Measurements from ENCODE around the gene GRIP1.
A peak's percentile ranks its signal among the peaks of the same experiment; 100 is the strongest.

Gene GRIP1

DNA sequence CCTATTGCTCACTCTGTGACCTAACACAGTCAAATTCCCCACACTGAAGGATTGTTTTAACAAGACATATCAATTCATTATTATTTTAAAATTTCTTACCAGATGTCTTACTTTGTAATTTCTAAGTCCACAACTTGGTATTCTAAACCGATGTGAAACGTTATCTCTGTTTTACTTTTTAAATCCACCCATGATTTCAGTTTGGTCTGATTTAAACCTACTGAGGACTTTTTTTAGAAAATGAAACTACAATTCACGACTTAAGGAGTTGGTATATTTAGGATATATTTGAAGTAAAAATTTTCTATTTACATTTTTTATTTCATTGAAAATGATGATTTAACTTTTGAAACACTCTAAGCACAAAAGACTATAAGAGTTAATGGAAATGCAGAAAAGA, 35.1 kb upstream of the GRIP1 start:
- Histone ChIP-seq H3K4me3 (ENCODE audit: low read depth, low read length) (no peak overlapping the region), H3K36me3 (ENCODE audit: control insufficient read depth, insufficient read depth, low read length) (no peaks in the 10 kb centered on the region), H3K27me3 (ENCODE audit: control insufficient read depth, insufficient read depth, low read length) (no peaks in the 10 kb centered on the region), H3K27ac (no peak overlapping the region), H3K4me1 (peaks cover 2% of the 10 kb centered on the region), H3K4me2 (ENCODE audit: low read length) (no peak overlapping the region), H2AFZ (no peak overlapping the region), H3K79me2 (peaks cover 2% of the 10 kb centered on the region), H3K9ac (no peak overlapping the region), H3K9me3 (ENCODE audit: control insufficient read depth, low read length) (no peaks in the 10 kb centered on the region)
- TF ChIP-seq, protein P1, sequence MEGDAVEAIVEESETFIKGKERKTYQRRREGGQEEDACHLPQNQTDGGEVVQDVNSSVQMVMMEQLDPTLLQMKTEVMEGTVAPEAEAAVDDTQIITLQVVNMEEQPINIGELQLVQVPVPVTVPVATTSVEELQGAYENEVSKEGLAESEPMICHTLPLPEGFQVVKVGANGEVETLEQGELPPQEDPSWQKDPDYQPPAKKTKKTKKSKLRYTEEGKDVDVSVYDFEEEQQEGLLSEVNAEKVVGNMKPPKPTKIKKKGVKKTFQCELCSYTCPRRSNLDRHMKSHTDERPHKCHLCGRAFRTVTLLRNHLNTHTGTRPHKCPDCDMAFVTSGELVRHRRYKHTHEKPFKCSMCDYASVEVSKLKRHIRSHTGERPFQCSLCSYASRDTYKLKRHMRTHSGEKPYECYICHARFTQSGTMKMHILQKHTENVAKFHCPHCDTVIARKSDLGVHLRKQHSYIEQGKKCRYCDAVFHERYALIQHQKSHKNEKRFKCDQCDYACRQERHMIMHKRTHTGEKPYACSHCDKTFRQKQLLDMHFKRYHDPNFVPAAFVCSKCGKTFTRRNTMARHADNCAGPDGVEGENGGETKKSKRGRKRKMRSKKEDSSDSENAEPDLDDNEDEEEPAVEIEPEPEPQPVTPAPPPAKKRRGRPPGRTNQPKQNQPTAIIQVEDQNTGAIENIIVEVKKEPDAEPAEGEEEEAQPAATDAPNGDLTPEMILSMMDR (IDR thresholded peaks at IDR 0.05): no peak

DNA sequence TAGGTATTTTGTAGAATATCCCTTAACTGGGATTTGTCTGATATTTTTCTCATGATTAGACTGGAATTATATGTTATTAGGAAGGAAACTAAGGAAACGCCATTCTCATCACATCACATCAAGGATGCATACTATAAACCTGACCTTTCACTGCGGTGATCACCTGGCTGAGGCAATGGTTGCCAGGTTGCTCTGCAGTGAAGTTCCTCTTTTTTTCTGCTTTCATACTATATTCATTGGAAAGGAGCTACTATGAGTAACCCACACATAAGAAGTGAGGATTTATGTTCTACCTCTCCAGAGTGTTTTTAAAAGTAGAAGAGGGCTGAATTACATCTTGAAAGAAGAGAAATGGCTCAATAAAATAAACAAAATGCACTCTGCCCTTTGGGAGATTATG, 31.0 kb upstream of the GRIP1 start:
- H3K4me2 ChIP-seq (ENCODE audit: low read length): no peak overlapping the region
- H3K9ac ChIP-seq: no peak overlapping the region
- TF ChIP-seq, protein P1 (IDR thresholded peaks at IDR 0.05): no peak
- H3K27ac ChIP-seq: no peak overlapping the region
- H3K27me3 ChIP-seq (ENCODE audit: control insufficient read depth, insufficient read depth, low read length): no peaks in the 10 kb centered on the region
- H2AFZ ChIP-seq: no peak overlapping the region
- H3K36me3 ChIP-seq (ENCODE audit: control insufficient read depth, insufficient read depth, low read length): no peaks in the 10 kb centered on the region
- no peaks in the 10 kb centered on the region for H3K9me3 ChIP-seq (ENCODE audit: control insufficient read depth, low read length)
- peaks cover 14% of the 10 kb centered on the region for H3K79me2 ChIP-seq
- no peak overlapping the region for H3K4me3 ChIP-seq (ENCODE audit: low read depth, low read length)
- peaks cover 3% of the 10 kb centered on the region for H3K4me1 ChIP-seq

DNA sequence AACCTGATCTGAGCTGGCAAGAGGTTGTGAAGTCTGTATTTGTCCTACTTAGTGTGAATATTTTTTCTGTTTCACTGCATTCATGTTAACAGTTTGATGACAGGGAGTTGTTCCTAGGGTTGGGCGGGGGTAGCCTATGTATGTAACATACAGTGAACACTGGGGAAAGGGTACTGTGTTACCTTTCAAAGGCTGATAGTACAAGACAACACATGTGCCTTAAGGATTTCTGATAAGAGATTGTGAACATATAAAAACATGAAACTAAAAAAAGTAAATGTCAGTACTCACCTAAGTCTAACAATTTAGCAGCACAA, 30.5 kb upstream of the GRIP1 start:
- Histone ChIP-seq H3K4me2 (ENCODE audit: low read length) (no peak overlapping the region), H3K4me3 (ENCODE audit: low read depth, low read length) (no peak overlapping the region), H3K9ac (no peak overlapping the region), H2AFZ (no peak overlapping the region), H3K4me1 (peaks cover 3% of the 10 kb centered on the region), H3K36me3 (ENCODE audit: control insufficient read depth, insufficient read depth, low read length) (no peaks in the 10 kb centered on the region), H3K27me3 (ENCODE audit: control insufficient read depth, insufficient read depth, low read length) (no peaks in the 10 kb centered on the region), H3K27ac (peak overlapping the region; percentile 2), H3K9me3 (ENCODE audit: control insufficient read depth, low read length) (no peaks in the 10 kb centered on the region), H3K79me2 (peaks cover 19% of the 10 kb centered on the region)
- TF ChIP-seq, protein P1 (IDR thresholded peaks at IDR 0.05): no peak

DNA sequence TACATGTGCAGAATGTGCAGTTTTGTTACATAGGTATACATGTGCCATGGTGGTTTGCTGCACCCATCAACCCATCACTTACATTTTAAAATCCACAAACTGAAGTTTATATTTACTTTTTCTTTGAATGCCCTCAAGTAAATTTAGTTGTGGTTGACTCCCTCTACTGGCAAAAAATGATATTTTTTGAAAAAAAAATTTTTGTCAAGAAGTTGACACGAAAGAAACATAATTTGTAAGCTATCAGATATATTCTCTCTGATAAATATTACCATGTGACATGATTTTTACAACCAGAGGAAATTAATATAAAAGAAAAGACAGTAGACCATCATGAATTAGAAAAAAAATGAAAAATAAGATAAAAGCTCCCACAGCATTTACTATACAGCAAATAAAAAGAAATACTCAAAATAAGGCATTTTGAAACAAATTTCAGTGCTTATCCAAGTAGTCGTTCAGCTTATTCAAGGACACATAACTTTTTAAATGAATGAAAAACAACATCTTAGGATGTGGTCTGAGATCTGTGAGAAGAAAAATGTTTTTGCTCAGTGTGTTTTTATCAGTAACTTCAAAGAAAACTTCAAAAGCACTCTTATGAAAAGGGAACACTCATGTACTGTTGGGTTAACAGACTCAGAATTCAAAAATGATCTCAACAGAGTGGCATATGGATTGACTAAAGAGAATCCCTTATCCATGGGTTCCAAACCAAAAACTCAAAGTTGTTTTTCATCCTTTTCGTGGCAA, 30.0 kb upstream of the GRIP1 start:
- no peak overlapping the region for H3K4me2 ChIP-seq (ENCODE audit: low read length)
- no peaks in the 10 kb centered on the region for H3K9me3 ChIP-seq (ENCODE audit: control insufficient read depth, low read length)
- peaks cover 19% of the 10 kb centered on the region for H3K79me2 ChIP-seq
- H3K4me1 ChIP-seq: peaks cover 3% of the 10 kb centered on the region
- H3K36me3 ChIP-seq (ENCODE audit: control insufficient read depth, insufficient read depth, low read length): no peaks in the 10 kb centered on the region
- TF ChIP-seq, protein P1 (IDR thresholded peaks at IDR 0.05): peak; percentile 50
- no peak overlapping the region for H2AFZ ChIP-seq
- H3K27ac ChIP-seq: peak overlapping the region; percentile 2
- H3K9ac ChIP-seq: no peak overlapping the region
- no peaks in the 10 kb centered on the region for H3K27me3 ChIP-seq (ENCODE audit: control insufficient read depth, insufficient read depth, low read length)
- no peak overlapping the region for H3K4me3 ChIP-seq (ENCODE audit: low read depth, low read length)

Measured in parathyroid adenoma (tissue), 2 donors.